Keratinocyte (primary cell): ENCODE measurements around the gene C1orf35. TPM values are rescaled to one million over a fixed set of nuclear protein-coding genes. Genes with fewer than 3 reads are reported as not detected.

ENCODE experiments used
- DNase-seq: peaks from one replicate; pipeline ENCODE4 v3.0.0-alpha.2; 2011; ENCODE audit warnings: low read depth, missing footprints, low spot score
- FAIRE-seq: peaks from 2 replicates; lab custom pipeline; 2011; peaks lifted over from hg19 to GRCh38; lab: Jason Lieb, UNC
- H2AFZ ChIP-seq: 2 replicates; pipeline ENCODE4 v1.6.0; 2012; ENCODE audit warnings: low read length, control low read depth, inconsistent platforms; ENCODE audit not compliant: control insufficient read depth
- H3K27ac ChIP-seq: 2 replicates; pipeline ENCODE4 v1.5.1; 2011; ENCODE audit warnings: low read length; ENCODE audit not compliant: control insufficient read depth, insufficient read depth
- H3K27me3 ChIP-seq: 3 replicates; pipeline ENCODE4 v1.6.0; 2011; ENCODE audit warnings: low read length; ENCODE audit not compliant: control insufficient read depth, insufficient read depth; ENCODE audit errors: extremely low read depth
- H3K36me3 ChIP-seq, 2 experiments: 2 replicates in 1 of 2; 3 replicates in 1 of 2; pipeline ENCODE4 v1.5.1; 2011; ENCODE audit warnings: low read length in 2 of 2, mild to moderate bottlenecking in 1 of 2; ENCODE audit not compliant: control insufficient read depth in 2 of 2, insufficient read depth in 2 of 2; ENCODE audit errors: extremely low read depth in 1 of 2
- H3K4me1 ChIP-seq: 3 replicates; pipeline ENCODE4 v1.5.1; 2011; ENCODE audit warnings: low read length; ENCODE audit not compliant: control insufficient read depth, insufficient read depth; ENCODE audit errors: extremely low read depth
- H3K4me2 ChIP-seq: 3 replicates; pipeline ENCODE4 v1.6.0; 2011; ENCODE audit warnings: low read depth, low read length; ENCODE audit not compliant: control insufficient read depth, insufficient read depth; ENCODE audit errors: extremely low read depth
- H3K4me3 ChIP-seq, 3 experiments: fragments of 200-600 bp in 1 of 3; sonication (generic) in 1 of 3; 2 replicates in 2 of 3; 3 replicates in 1 of 3; pipeline ENCODE4 v1.5.1; 2011 to 2016; ENCODE audit warnings: low read length in 3 of 3, mild to moderate bottlenecking in 3 of 3, control low read depth in 2 of 3, inconsistent platforms in 1 of 3, low read depth in 1 of 3, mixed read lengths in 1 of 3, mixed run types in 1 of 3, moderate library complexity in 1 of 3; ENCODE audit not compliant: control insufficient read depth in 2 of 3, insufficient read depth in 2 of 3; ENCODE audit errors: extremely low read depth in 1 of 3
- H3K79me2 ChIP-seq: 2 replicates; pipeline ENCODE4 v1.6.0; 2012; ENCODE audit warnings: low read length; ENCODE audit not compliant: control insufficient read depth, insufficient read depth
- H3K9ac ChIP-seq: 3 replicates; pipeline ENCODE4 v1.6.0; 2011; ENCODE audit warnings: low read length; ENCODE audit not compliant: control insufficient read depth, insufficient read depth; ENCODE audit errors: extremely low read depth
- H3K9me1 ChIP-seq: 3 replicates; pipeline ENCODE4 v1.6.0; 2011; ENCODE audit warnings: low read length; ENCODE audit not compliant: control insufficient read depth, insufficient read depth; ENCODE audit errors: extremely low read depth
- H3K9me3 ChIP-seq: 2 replicates; pipeline ENCODE4 v1.5.1; 2012; ENCODE audit warnings: low read depth, low read length; ENCODE audit not compliant: control insufficient read depth
- H4K20me1 ChIP-seq: 3 replicates; pipeline ENCODE4 v1.6.0; 2011; ENCODE audit warnings: low read length; ENCODE audit not compliant: control insufficient read depth, insufficient read depth; ENCODE audit errors: extremely low read depth
- EZH2 ChIP-seq: IDR thresholded peaks from one replicate; pipeline ENCODE4 v1.6.1; 2012; ENCODE audit warnings: inconsistent platforms, mild to moderate bottlenecking, low read length, moderate library complexity
- dilution Hi-C: fragments of 300-500 bp; cut with MboI; formaldehyde crosslinking; loops from one replicate; pipeline ENCODE4 v1.7.0; 2020; ENCODE audit warnings: low sequenced_read_pairs; ENCODE audit not compliant: extremely low pct_ligation_motif_present
- polyA plus RNA-seq, 5 experiments: library from polyadenylated mRNA; depleted of rRNA in 3 of 5; stranded (reverse) in 3 of 5; stranded (forward) in 1 of 5; unstranded in 1 of 5; fragments of >200 nt; gene quantifications; 1 replicate in 1 of 5; 2 replicates in 3 of 5; 3 replicates in 1 of 5; pipeline versions ENCODE4 v1.2.1 to v1.2.3, GENCODE V29; 2011 to 2012; ENCODE audit warnings: missing spikeins in 2 of 5, low read depth in 1 of 5, low replicate concordance in 1 of 5
- TF ChIP-seq, protein P1 (sequence below), 3 experiments: IDR thresholded peaks in 1 of 3; conservative IDR thresholded peaks in 1 of 3; optimal IDR thresholded peaks in 1 of 3; 2 replicates in 2 of 3; 3 replicates in 1 of 3; pipeline versions ENCODE3 to v1.5.1; 2011; ENCODE audit warnings: low read length in 3 of 3, mild to moderate bottlenecking in 3 of 3, moderate library complexity in 2 of 3, control low read depth in 1 of 3, inconsistent platforms in 1 of 3; ENCODE audit not compliant: insufficient read depth in 2 of 3; ENCODE audit errors: extremely low read depth in 1 of 3

The C1orf35 gene
- polyA plus RNA-seq, 1 donor (not counting 4 experiments of a cell fraction or from before 2014, with no cell fraction given): 8.2 TPM

DNA sequence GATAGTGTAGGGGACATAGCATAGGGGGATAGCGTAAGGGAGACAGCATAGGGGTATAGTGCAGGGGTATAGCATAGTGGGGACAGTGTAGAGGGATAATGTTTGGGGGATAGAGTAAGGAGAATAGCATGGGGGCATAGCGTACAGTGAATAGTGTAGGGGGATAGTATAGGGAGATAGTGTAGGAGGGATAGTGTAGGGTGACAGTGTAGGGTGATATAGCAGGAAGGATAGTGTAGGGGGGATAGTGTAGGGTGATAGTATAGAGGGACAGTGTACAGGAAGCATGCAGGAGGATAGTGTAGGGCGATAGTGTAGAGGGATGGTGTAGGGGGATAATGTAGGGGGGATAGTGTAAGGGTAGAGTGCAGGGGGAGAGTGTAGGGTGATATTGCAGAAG, 32.3 kb downstream of the C1orf35 start:
- Histone ChIP-seq H4K20me1 (no peaks in the 10 kb centered on the region), H3K79me2 (no peaks in the 10 kb centered on the region), H3K4me1 (no peaks in the 10 kb centered on the region), H3K36me3 (no peaks in the 10 kb centered on the region), H3K4me3 (no peak overlapping the region), H3K9ac (no peak overlapping the region), H3K9me3 (no peaks in the 10 kb centered on the region), H2AFZ (no peak overlapping the region), H3K9me1 (no peaks in the 10 kb centered on the region), H3K27ac (no peak overlapping the region), H3K4me2 (no peak overlapping the region), H3K27me3 (peaks cover 16% of the 10 kb centered on the region)
- DNase-seq (no peak), FAIRE-seq (no peak)
- TF ChIP-seq, protein P1, sequence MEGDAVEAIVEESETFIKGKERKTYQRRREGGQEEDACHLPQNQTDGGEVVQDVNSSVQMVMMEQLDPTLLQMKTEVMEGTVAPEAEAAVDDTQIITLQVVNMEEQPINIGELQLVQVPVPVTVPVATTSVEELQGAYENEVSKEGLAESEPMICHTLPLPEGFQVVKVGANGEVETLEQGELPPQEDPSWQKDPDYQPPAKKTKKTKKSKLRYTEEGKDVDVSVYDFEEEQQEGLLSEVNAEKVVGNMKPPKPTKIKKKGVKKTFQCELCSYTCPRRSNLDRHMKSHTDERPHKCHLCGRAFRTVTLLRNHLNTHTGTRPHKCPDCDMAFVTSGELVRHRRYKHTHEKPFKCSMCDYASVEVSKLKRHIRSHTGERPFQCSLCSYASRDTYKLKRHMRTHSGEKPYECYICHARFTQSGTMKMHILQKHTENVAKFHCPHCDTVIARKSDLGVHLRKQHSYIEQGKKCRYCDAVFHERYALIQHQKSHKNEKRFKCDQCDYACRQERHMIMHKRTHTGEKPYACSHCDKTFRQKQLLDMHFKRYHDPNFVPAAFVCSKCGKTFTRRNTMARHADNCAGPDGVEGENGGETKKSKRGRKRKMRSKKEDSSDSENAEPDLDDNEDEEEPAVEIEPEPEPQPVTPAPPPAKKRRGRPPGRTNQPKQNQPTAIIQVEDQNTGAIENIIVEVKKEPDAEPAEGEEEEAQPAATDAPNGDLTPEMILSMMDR (optimal IDR thresholded peaks at IDR 0.05 in 1 of 3, IDR thresholded peaks at IDR 0.05 in 1 of 3, conservative IDR thresholded peaks at IDR 0.05 in 1 of 3; ENCODE audit: extremely low read depth in 1 of 3, insufficient read depth in 2 of 3, low read length in 3 of 3): no peak
- TF ChIP-seq EZH2: no peak
- dilution Hi-C loops: no loop called here

DNA sequence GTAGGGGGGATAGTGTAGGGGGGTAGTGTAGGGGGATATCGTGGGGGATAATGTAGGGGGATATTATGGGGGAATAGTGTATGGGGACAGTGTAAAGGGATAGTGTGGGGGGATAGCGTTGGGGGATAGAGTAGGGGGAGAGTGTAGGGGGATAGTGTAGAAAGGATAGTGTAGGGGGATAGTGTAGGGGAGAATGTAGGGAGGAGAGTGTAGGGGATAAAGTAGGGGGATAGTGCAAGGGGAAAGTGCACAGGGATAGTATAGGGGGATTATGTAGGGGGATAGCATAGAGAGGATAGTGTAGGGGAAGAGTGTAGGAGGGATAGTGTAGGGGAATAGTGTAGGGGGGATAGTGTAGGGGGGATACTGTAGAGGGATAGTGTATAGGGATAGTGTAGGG, 33.0 kb downstream of the C1orf35 start:
- no peaks in the 10 kb centered on the region for H3K9me3 ChIP-seq
- H3K79me2 ChIP-seq: no peaks in the 10 kb centered on the region
- H3K9ac ChIP-seq: no peak overlapping the region
- H3K36me3 ChIP-seq: no peaks in the 10 kb centered on the region
- no peaks in the 10 kb centered on the region for H3K4me1 ChIP-seq
- H3K27me3 ChIP-seq: peaks cover 23% of the 10 kb centered on the region
- H3K9me1 ChIP-seq: no peaks in the 10 kb centered on the region
- DNase-seq (no peak), FAIRE-seq (no peak)
- H3K27ac ChIP-seq: no peak overlapping the region
- dilution Hi-C loops: no loop called here
- H2AFZ ChIP-seq: no peak overlapping the region
- H3K4me2 ChIP-seq: no peak overlapping the region
- no peaks in the 10 kb centered on the region for H4K20me1 ChIP-seq
- TF ChIP-seq, protein P1 (optimal IDR thresholded peaks at IDR 0.05 in 1 of 3, IDR thresholded peaks at IDR 0.05 in 1 of 3, conservative IDR thresholded peaks at IDR 0.05 in 1 of 3; ENCODE audit: extremely low read depth in 1 of 3, insufficient read depth in 2 of 3, low read length in 3 of 3): no peak
- no peak for TF ChIP-seq EZH2
- H3K4me3 ChIP-seq: no peak overlapping the region
